ENCODE measurements around the gene SMARCB1. TPM values are rescaled to one million over a fixed set of nuclear protein-coding genes. Genes with fewer than 3 reads are reported as not detected.

Gene SMARCB1
- total RNA-seq, 1 experiment from 2014 or later, result 85.9 TPM

DNA sequence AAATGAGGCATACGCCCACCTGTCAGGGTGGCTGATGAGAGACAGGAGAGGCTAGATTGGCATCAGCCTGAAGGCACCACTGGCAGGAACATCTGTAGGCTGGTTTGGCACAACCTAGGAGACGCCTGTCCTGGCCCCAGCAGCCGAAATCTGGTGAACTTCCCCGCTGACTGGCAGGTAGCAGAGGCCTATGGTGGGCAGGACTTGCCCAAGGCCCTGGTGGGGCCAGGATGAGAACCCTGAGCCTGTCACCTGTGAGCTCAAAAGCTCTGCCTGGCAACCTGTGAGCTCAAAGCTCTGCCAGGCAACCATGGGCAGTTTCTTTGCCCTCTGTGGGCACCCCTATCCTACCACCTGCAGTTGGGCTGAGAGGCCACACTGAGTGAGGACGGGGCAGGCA is 49.5 kb downstream of the SMARCB1 start:
- Histone ChIP-seq H3K9me2 (replicated peaks; ENCODE audit: low read length) (no peaks in the 10 kb centered on the region), H3K36me3 (ENCODE audit: low read depth, low read length) (no peaks in the 10 kb centered on the region), H4K20me1 (ENCODE audit: low read length) (no peaks in the 10 kb centered on the region), H3K27me3 (ENCODE audit: low read length) (no peaks in the 10 kb centered on the region), H3K79me2 (ENCODE audit: low read length) (no peaks in the 10 kb centered on the region), H3K9ac (ENCODE audit: low read length) (no peak overlapping the region), H3K27ac (ENCODE audit: low read length) (no peak overlapping the region), H3K9me3 (ENCODE audit: low read length) (no peaks in the 10 kb centered on the region), H3K4me2 (ENCODE audit: low read length) (no peak overlapping the region), H3K4me3 (ENCODE audit: low read length) (no peak overlapping the region), H3K4me1 (ENCODE audit: insufficient read depth, low read length) (0 out of 2 replicates have a peak, but pooled peaks cover 3% of the 10 kb centered on the region), H2AFZ (ENCODE audit: low read length) (no peak overlapping the region), H3F3A (ENCODE audit: low read length, unreplicated experiment) (no peaks in the 10 kb centered on the region)
- no TSS peak for BruUV-seq (replicated peaks)
- TF ChIP-seq CTCF (conservative IDR thresholded peaks at IDR 0.05; ENCODE audit: low read depth, low read length), result no peak
- intact Hi-C loops (cut with micrococcal nuclease), result no loop called here
- ChIA-PET CTCF (no interaction called here), POLR2A (ENCODE audit: unreplicated experiment) (no interaction called here)
- ATAC-seq, result no peak
- DNase-seq, result no peak

DNA sequence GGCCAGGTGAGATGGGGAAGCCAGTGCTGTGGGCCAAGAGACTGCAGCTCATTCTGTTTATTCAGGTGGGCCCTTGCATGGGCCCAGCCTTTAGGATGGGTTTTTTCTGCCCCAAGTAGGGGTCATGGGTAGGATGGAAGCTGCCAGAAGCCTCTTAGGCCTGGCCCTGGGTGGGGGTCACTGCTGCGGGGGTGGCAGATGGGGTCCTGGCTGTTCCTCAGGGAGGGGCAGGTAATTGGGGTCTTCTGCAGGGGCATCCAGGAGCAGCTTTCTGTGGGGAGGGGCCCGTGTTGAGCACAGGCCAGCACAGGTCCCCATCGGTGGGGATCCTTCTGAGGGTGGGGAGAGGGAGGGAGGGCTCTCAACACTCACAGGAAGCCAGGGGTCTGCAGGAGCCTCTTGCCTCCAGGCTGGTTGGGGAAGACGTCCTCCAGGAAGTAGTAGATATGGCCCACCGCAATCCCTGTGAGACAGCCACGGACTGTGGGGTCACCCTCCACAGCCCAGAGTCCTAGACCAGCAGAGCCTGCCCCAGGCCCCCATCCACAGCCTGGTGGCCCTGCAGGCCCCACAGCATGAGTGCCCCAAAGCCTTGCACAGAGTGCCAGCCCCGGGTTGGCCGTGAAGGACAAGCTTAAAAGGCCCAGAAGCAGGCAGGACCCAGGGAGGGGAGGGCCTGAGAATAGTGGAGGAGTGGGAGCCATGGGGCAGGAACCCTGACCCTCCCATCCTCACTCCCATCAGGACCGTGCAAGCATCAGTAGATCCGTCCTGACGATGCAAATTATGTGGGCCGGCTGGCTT is 50.1 kb downstream of the SMARCB1 start:
- H3K36me3 ChIP-seq (ENCODE audit: low read depth, low read length), result no peaks in the 10 kb centered on the region
- no peak for ATAC-seq
- H3K9me2 ChIP-seq (replicated peaks; ENCODE audit: low read length), result no peaks in the 10 kb centered on the region
- POLR2A ChIA-PET (ENCODE audit: unreplicated experiment), result no interaction called here
- intact Hi-C loops (cut with micrococcal nuclease), result no loop called here
- no peak overlapping the region for H3K4me2 ChIP-seq (ENCODE audit: low read length)
- TF ChIP-seq EZH2phosphoT487 (IDR thresholded peaks at IDR 0.05; ENCODE audit: borderline replicate concordance, low read length), result no peak
- no peak for TF ChIP-seq CTCF (conservative IDR thresholded peaks at IDR 0.05; ENCODE audit: low read depth, low read length)
- TF ChIP-seq EZH2 (IDR thresholded peaks at IDR 0.05; ENCODE audit: low read length, unreplicated experiment), result no peak
- no peak overlapping the region for H3K4me3 ChIP-seq (ENCODE audit: low read length)
- no TSS peak for BruUV-seq (replicated peaks)
- CTCF ChIA-PET, result no interaction called here
- H3K4me1 ChIP-seq (ENCODE audit: insufficient read depth, low read length), result 0 out of 2 replicates have a peak, but pooled peaks cover 3% of the 10 kb centered on the region
- H2AFZ ChIP-seq (ENCODE audit: low read length), result no peak overlapping the region
- H4K20me1 ChIP-seq (ENCODE audit: low read length), result no peaks in the 10 kb centered on the region
- no peaks in the 10 kb centered on the region for H3K79me2 ChIP-seq (ENCODE audit: low read length)
- no peak overlapping the region for H3K27ac ChIP-seq (ENCODE audit: low read length)
- no peaks in the 10 kb centered on the region for H3K9me3 ChIP-seq (ENCODE audit: low read length)
- DNase-seq, result no peak
- H3K9ac ChIP-seq (ENCODE audit: low read length), result no peak overlapping the region
- no peaks in the 10 kb centered on the region for H3F3A ChIP-seq (ENCODE audit: low read length, unreplicated experiment)
- H3K27me3 ChIP-seq (ENCODE audit: low read length), result no peaks in the 10 kb centered on the region

DNA sequence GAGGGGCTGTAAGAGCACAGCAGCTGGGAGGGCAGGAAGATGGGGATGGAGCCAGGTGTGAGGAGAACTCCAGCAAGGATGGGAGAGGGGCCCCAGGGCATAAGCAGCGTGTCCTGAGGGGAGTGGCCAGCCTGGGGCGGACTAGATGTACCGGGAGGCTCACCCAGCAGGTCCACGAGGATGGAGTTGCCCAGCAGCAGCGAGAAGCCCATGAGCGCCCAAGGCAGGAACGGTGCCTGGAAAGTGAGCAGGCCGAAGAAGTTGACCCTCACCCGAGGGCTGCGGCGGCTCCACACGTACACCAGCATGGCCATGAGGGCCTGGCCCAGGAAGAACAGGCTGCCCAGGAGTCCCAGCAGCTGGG is 50.7 kb downstream of the SMARCB1 start:
- no peak overlapping the region for H3K9ac ChIP-seq (ENCODE audit: low read length)
- intact Hi-C loops (cut with micrococcal nuclease), result no loop called here

More for the DNA sequence above, 50.7 kb downstream of the SMARCB1 start:
- no peak for ATAC-seq
- Histone ChIP-seq H3K4me1 (ENCODE audit: insufficient read depth, low read length) (0 out of 2 replicates have a peak, but pooled peaks cover 3% of the 10 kb centered on the region), H3K27ac (ENCODE audit: low read length) (no peak overlapping the region), H4K20me1 (ENCODE audit: low read length) (no peaks in the 10 kb centered on the region), H2AFZ (ENCODE audit: low read length) (no peak overlapping the region), H3K79me2 (ENCODE audit: low read length) (no peaks in the 10 kb centered on the region), H3K27me3 (ENCODE audit: low read length) (no peaks in the 10 kb centered on the region), H3F3A (ENCODE audit: low read length, unreplicated experiment) (no peaks in the 10 kb centered on the region), H3K9me2 (replicated peaks; ENCODE audit: low read length) (no peaks in the 10 kb centered on the region), H3K4me3 (ENCODE audit: low read length) (no peak overlapping the region), H3K4me2 (ENCODE audit: low read length) (no peak overlapping the region), H3K9me3 (ENCODE audit: low read length) (no peaks in the 10 kb centered on the region), H3K36me3 (ENCODE audit: low read depth, low read length) (no peaks in the 10 kb centered on the region)
- TF ChIP-seq CTCF (conservative IDR thresholded peaks at IDR 0.05; ENCODE audit: low read depth, low read length) (no peak), EZH2 (IDR thresholded peaks at IDR 0.05; ENCODE audit: low read length, unreplicated experiment) (no peak), EZH2phosphoT487 (IDR thresholded peaks at IDR 0.05; ENCODE audit: borderline replicate concordance, low read length) (no peak)
- CTCF ChIA-PET, result no interaction called here
- DNase-seq, result no peak
- POLR2A ChIA-PET (ENCODE audit: unreplicated experiment), result no interaction called here
- no TSS peak for BruUV-seq (replicated peaks)

Measured in PC-3 (cell line).